HG02571 (cell line): Measurements from ENCODE around the gene MRTFA.
"Not testable (repeated sequence)": the region's sequence is repeated elsewhere in the genome, so short reads cannot be mapped to it uniquely, and the experiment has no call there.

ENCODE experiments used
- ATAC-seq: cut with Tn5 transposase; IDR thresholded peaks from one replicate; pipeline ENCODE4 v1.9.1; 2021; ENCODE audit warnings: mild to moderate bottlenecking, moderate library complexity; ENCODE audit not compliant: unreplicated experiment

Gene MRTFA

GRCh38 chr22:40636380-40637182, at the start of gene MRTFA:
Gene MRTFA (minus strand): TSS chr22:40636719.
- ATAC-seq: peak; percentile 95

GRCh38 chr22:40685406-40685805, 48.9 kb upstream of the MRTFA start:
- no peak for ATAC-seq

GRCh38 chr22:40684728-40685127, 48.2 kb upstream of the MRTFA start:
- no peak for ATAC-seq

- ATAC-seq: no peak
These were observed 44.9 kb upstream of the MRTFA start for GRCh38 chr22:40681451-40681850.

- ATAC-seq: no peak
These were observed 44.3 kb upstream of the MRTFA start for GRCh38 chr22:40680819-40681183.

DNA sequence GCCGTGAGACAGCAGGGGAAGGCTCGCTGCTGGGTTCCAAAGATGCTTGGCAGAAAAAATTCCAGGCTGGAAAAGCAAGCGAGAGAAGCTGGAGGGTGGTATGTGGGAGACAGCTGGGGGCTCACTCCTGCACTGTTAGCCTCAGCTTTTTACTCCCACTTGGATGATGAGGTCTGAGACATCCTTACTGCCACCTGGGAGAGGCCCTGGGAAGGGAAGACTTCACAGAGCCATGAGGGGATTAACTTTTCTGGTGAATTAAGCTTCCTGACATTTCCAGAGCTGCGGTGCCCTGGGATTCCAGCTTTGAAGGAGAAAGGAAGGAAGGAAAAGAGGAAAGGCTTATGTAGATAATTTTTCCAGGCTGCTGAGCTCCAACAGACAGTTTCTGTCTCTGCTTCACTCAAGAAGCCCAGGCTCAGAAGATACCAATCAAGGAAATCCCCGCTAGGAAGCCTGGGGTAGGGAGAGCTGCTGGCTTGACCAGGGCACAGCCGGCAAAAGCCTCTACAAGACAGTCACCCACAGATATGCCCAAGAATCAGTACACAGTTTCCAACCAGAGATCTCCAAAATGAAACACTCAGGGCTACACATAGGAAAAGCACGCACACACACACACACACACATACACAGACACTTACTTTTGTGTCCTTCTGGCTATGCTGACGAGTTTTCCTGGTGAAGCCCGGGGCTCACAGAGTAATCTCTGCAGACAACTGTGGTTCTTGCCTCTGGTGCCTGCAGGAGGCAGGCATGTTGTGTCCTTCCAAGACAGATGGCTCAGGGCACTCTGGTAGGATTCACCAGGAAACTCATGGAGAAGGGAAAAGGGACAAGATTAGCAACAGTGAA, 43.7 kb upstream of the MRTFA start:
- ATAC-seq: no peak

DNA sequence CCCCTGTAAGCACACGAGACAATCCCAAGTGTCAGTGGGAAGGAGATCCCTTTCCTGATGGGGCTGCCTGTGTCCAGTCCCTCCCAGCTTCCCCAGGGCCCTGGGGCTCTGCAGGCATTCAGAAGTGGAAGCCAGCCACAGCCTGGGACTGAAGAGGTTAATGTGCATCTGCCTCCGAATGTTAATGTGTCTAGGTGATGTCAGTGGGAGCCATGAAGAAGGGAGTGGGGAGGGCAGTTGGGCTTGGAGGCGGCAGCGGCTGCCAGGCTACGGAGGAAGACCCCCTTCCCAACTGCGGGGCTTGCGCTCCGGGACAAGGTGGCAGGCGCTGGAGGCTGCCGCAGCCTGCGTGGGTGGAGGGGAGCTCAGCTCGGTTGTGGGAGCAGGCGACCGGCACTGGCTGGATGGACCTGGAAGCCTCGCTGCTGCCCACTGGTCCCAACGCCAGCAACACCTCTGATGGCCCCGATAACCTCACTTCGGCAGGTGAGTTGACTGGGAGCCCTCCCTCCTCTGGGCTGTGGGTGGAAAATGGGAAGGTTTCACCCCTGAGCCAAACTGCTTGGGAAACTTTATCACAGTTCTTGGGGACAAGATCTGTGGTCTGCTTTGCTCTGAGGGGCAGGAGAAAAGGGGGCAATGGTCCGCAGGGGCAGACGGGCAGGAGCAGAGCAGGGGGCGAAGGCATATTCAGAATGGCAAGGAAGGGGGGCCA, 42.9 kb upstream of the MRTFA start, which contains the start of gene MCHR1:
TSS of gene MCHR1 (plus strand) at position 236 of the 715 bp plus-strand sequence. CDS start at position 405, 169 bp downstream.
- ATAC-seq: no peak

DNA sequence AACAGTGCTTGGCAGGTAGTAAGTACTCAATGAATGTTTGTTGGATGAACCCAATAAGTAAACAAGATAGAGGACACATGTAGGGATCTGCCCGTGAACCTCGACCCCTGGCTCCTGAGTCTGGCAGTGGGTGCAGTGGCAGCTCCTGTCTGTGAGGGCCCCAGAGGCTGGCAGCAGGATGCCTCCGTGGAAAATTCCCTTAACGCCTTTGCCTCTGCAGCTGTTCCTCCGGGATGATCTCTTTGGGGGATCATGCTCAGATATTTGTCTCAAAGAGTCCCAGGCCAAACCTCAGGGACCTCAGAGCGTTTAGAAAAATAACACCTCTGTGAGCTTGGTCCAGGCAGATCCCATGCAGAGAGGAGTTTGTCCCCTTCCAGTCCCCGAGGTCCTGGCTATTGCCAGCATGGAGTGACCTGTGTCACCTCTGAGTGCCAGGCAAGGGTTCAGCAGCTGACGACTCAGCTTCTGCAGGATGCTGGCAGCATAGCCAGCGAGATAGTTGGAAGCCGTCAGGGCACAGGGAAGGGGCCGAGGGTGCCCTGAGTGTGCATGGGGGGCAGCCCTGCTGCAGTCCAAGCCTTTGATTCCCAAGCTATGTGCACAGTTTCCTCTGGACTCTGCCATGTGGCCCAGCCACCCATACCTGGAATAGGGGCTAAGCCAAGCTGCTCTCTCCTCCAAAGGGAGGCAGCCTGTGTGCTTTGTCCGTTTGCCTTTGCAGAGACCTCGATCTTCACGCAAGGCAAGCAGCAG, 42.2 kb upstream of the MRTFA start:
- ATAC-seq: no peak

- ATAC-seq: no peak
These were observed 40.1 kb upstream of the MRTFA start for GRCh38 chr22:40676644-40677043.

DNA sequence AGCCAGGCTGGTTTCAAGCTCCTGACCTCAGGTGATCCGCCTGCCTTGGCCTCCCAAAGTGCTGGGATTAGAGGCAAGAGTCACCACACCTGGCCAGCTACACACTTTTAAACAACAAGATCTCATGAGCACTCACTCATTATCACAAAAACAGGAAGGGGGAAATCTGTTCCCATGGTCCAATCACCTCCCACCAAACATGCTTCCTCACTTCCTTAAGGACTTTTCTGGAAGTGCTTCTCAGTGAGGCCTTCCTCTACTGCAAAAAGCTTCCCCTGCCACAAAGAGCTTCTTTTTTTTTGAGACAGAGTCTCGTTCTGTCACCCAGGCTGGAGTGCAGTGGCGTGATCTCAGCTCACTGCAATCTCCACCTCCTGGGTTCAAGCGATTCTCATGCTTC, 39.6 kb upstream of the MRTFA start:
- not testable (repeated sequence) for ATAC-seq

- ATAC-seq: no peak
These were observed 37.8 kb upstream of the MRTFA start for GRCh38 chr22:40674274-40674673.

- no peak for ATAC-seq
These were observed 36.5 kb upstream of the MRTFA start for GRCh38 chr22:40673017-40673416.

- no peak for ATAC-seq
These were observed 35.4 kb upstream of the MRTFA start for GRCh38 chr22:40671796-40672360.

DNA sequence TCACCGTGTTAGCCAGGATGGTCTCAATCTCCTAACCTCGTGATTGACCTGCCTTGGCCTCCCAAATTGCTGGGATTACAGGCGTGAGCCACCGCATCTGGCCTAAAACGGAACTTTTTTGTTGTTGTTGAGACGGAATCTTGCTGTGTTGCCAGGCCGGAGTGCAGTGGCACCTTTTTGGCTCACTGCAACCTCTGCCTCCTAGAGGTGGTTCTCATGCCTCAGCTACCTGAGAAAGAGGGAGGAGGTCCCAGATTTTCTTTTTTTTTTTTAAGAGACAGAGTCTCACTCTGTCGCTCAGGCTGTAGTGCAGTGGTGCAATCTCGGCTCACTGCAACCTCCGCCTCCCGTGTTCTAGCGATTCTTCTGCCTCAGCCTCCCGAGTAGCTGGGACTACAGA, 34.9 kb upstream of the MRTFA start:
- ATAC-seq: no peak

GRCh38 chr22:40670058-40670457, 33.5 kb upstream of the MRTFA start:
- ATAC-seq: no peak

DNA sequence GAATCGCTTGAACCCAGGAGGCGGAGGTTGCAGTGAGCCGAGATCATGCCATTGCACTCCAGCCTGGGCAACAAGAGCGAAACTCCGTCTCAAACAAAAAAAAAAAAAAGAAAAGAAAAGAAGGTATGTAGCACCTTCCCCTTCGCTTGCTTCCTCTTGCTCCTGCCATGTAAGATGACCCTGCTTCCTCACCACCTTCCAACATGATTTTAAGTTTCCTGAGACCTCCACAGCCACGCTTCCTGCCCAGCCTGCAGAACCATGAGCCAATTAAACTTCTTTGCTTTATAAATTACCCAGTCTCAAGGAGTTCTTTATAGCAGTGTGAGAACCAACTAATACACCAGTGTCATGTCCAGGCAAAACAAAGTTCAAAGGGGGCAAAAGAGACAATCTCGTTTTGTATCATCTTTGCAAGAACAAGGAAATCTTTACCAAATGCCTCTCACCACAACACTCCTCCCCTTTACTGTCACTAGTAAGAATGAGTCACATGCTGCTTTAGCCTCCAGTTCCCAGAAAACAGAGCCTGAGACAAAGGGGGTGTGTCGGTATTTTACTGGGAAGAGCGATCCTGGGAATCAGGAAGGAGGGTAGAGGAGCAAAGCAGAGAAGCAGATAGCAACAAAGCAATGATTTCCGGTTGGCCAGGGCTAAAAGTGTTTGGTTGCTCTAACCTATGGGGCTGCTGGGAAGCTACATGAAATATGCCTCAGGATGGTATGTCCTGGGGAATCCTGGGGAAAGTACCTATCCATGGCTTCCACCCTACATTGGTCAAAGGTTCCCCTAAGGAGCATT, 32.3 kb upstream of the MRTFA start:
- no peak for ATAC-seq

GRCh38 chr22:40666151-40666848, 29.8 kb upstream of the MRTFA start:
- ATAC-seq: no peak

GRCh38 chr22:40665312-40665711, 28.8 kb upstream of the MRTFA start:
- no peak for ATAC-seq

DNA sequence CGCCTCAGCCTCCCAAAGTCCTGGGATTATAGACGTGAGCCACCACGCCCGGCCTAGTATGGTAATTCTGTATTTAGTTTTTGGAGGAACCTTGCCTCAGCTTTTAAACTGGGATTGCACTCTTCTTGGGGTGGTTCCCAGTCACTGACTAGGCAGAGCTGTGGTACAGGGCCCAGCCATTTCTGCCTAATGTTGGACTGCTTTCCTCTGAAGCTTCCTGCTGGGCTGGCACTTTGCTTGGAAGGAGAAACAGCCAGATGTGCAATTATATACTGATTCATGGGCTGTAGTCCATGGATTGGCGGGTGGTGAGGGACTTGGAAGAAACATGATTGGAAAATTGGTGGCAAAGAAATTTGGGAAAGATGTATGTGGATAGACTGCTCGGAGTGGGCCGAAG, 25.2 kb upstream of the MRTFA start:
- no peak for ATAC-seq
